GM21786 (cell line): ENCODE measurements around the gene CNGA4.

ENCODE experiments used
- ATAC-seq: cut with Tn5 transposase; IDR thresholded peaks from one replicate; pipeline ENCODE4 v1.9.1; 2021; ENCODE audit not compliant: unreplicated experiment

CNGA4 gene

GRCh38 chr11:6238902-6239301 is at the start of gene CNGA4:
Gene CNGA4, plus strand, starts transcription at chr11:6239089. Its CDS starts 118 bp downstream, at chr11:6239207.
- no peak for ATAC-seq

- ATAC-seq: no peak
These were observed 47.1 kb upstream of the CNGA4 start for GRCh38 chr11:6191742-6192141.

- no peak for ATAC-seq
These were observed 44.8 kb upstream of the CNGA4 start for GRCh38 chr11:6194065-6194581.

- no peak for ATAC-seq
These were observed 42.5 kb upstream of the CNGA4 start for GRCh38 chr11:6196396-6196795.

- ATAC-seq: no peak
These were observed 41.3 kb upstream of the CNGA4 start for GRCh38 chr11:6197466-6198200.

GRCh38 chr11:6199174-6199810 is 39.6 kb upstream of the CNGA4 start, which contains the start of gene OR52W1:
Gene OR52W1, plus strand, starts transcription at chr11:6199224. Its CDS starts 0 bp downstream, at chr11:6199224.
- no peak for ATAC-seq

GRCh38 chr11:6200975-6201374 is 37.9 kb upstream of the CNGA4 start:
- ATAC-seq: no peak

- no peak for ATAC-seq
These were observed 37.4 kb upstream of the CNGA4 start for GRCh38 chr11:6201481-6201880.

GRCh38 chr11:6202041-6202440 is 36.8 kb upstream of the CNGA4 start:
- no peak for ATAC-seq

GRCh38 chr11:6203327-6203726 is 35.6 kb upstream of the CNGA4 start:
- ATAC-seq: peak; percentile 64

- ATAC-seq: no peak
These were observed 34.2 kb upstream of the CNGA4 start for GRCh38 chr11:6204706-6205105.

GRCh38 chr11:6205366-6205765 is 33.5 kb upstream of the CNGA4 start, which contains the start of gene C11orf42:
Gene C11orf42, plus strand, starts transcription at chr11:6205557. Its CDS starts 59 bp downstream, at chr11:6205616.
- ATAC-seq: no peak

- no peak for ATAC-seq
These were observed 32.3 kb upstream of the CNGA4 start for GRCh38 chr11:6206456-6207180.

GRCh38 chr11:6209801-6210200 is 29.1 kb upstream of the CNGA4 start:
- ATAC-seq: no peak

GRCh38 chr11:6210274-6210955 is 28.5 kb upstream of the CNGA4 start:
- ATAC-seq: no peak

GRCh38 chr11:6214530-6214929 is 24.4 kb upstream of the CNGA4 start:
- no peak for ATAC-seq

- no peak for ATAC-seq
These were observed 22.4 kb upstream of the CNGA4 start for GRCh38 chr11:6216501-6216900.

GRCh38 chr11:6217722-6218121 is 21.2 kb upstream of the CNGA4 start:
- ATAC-seq: no peak

GRCh38 chr11:6219359-6219758 is 19.5 kb upstream of the CNGA4 start:
- no peak for ATAC-seq

- ATAC-seq: no peak
These were observed 15.0 kb upstream of the CNGA4 start for GRCh38 chr11:6223854-6224253.

- ATAC-seq: no peak
These were observed 14.5 kb upstream of the CNGA4 start for GRCh38 chr11:6224421-6224820.
